Measurements from ENCODE around the gene CSNK2A3. TPM values are rescaled to one million over a fixed set of nuclear protein-coding genes. Genes with fewer than 3 reads are reported as not detected.

CSNK2A3 gene
- total RNA-seq, 1 donor from 2014 or later: 17.4 TPM

GRCh38 chr11:11312738-11313137 is 40.3 kb downstream of the CSNK2A3 start:
- no peak for TF ChIP-seq CTCF (IDR thresholded peaks at IDR 0.05; ENCODE audit: partially characterized antibody, unreplicated experiment)
- no peak for DNase-seq
- H3K4me3 Mint-ChIP-seq (ENCODE audit: unreplicated experiment): no peak overlapping the region
- H3K36me3 Mint-ChIP-seq (ENCODE audit: unreplicated experiment): no peaks in the 10 kb centered on the region
- H3K4me1 Mint-ChIP-seq (ENCODE audit: low read depth, unreplicated experiment): no peaks in the 10 kb centered on the region
- peak overlapping the region; percentile 36 for H3K27ac Mint-ChIP-seq (ENCODE audit: unreplicated experiment)
- peaks cover 2% of the 10 kb centered on the region for H3K9me3 Mint-ChIP-seq (ENCODE audit: unreplicated experiment)
- H3K27me3 Mint-ChIP-seq (ENCODE audit: unreplicated experiment): no peaks in the 10 kb centered on the region

- Mint-ChIP-seq H3K27ac (ENCODE audit: unreplicated experiment) (no peak overlapping the region), H3K4me1 (ENCODE audit: low read depth, unreplicated experiment) (peaks cover 7% of the 10 kb centered on the region), H3K4me3 (ENCODE audit: unreplicated experiment) (no peak overlapping the region), H3K36me3 (ENCODE audit: unreplicated experiment) (no peaks in the 10 kb centered on the region), H3K9me3 (ENCODE audit: unreplicated experiment) (peaks cover 3% of the 10 kb centered on the region), H3K27me3 (ENCODE audit: unreplicated experiment) (no peaks in the 10 kb centered on the region)
- TF ChIP-seq CTCF (IDR thresholded peaks at IDR 0.05; ENCODE audit: partially characterized antibody, unreplicated experiment): no peak
- no peak for DNase-seq
Measured at GRCh38 chr11:11311169-11311568, 41.9 kb downstream of the CSNK2A3 start.

DNA sequence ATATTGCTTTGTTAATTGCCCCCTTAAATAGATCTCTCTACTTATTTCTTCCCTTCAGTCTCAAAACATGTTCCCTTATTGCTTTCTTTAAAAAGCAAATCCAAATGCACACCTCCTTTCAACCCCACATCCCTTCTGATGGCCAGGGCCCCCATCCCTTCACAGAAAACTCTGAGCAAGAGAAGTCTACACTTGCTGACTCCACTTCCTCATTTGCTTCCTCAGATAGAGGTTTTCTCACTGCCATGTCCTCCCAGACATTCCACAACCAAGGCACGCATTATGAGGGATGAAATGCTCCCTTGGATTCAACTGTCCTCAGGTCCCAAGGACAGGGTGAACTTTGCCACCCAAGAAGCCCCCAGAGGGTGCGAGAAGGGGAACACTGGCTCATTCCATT is 43.1 kb downstream of the CSNK2A3 start:
- Mint-ChIP-seq H3K4me3 (ENCODE audit: unreplicated experiment) (no peak overlapping the region), H3K27ac (ENCODE audit: unreplicated experiment) (no peak overlapping the region), H3K4me1 (ENCODE audit: low read depth, unreplicated experiment) (peaks cover 7% of the 10 kb centered on the region), H3K27me3 (ENCODE audit: unreplicated experiment) (no peaks in the 10 kb centered on the region), H3K36me3 (ENCODE audit: unreplicated experiment) (peaks cover under 1% of the 10 kb centered on the region), H3K9me3 (ENCODE audit: unreplicated experiment) (peaks cover 3% of the 10 kb centered on the region)
- no peak for TF ChIP-seq CTCF (IDR thresholded peaks at IDR 0.05; ENCODE audit: partially characterized antibody, unreplicated experiment)
- no peak for DNase-seq

DNA sequence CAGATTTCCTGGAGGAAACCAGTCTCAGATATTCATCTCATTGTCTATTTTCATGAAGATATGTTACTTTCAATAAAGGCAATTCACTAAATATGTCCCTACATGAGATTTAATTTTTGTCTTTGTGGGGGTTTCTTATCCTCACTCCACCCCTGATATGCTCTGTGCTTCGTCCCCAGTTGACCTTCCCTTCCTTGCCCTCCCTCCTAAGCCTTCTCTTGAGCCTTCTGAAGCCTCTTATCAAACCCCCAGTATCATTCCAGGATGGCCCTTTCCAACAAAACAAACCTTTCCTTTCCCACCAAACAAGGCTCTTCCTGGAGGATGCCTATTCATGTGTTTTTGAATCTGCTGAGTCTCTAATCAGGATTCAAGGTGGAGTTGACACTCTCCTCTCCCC is 44.8 kb downstream of the CSNK2A3 start:
- Mint-ChIP-seq H3K4me1 (ENCODE audit: low read depth, unreplicated experiment) (peaks cover 8% of the 10 kb centered on the region), H3K27me3 (ENCODE audit: unreplicated experiment) (peaks cover 1% of the 10 kb centered on the region), H3K9me3 (ENCODE audit: unreplicated experiment) (peaks cover 3% of the 10 kb centered on the region), H3K4me3 (ENCODE audit: unreplicated experiment) (no peak overlapping the region), H3K36me3 (ENCODE audit: unreplicated experiment) (peaks cover 4% of the 10 kb centered on the region), H3K27ac (ENCODE audit: unreplicated experiment) (no peak overlapping the region)
- TF ChIP-seq CTCF (IDR thresholded peaks at IDR 0.05; ENCODE audit: partially characterized antibody, unreplicated experiment): no peak
- DNase-seq: no peak

- H3K36me3 Mint-ChIP-seq (ENCODE audit: unreplicated experiment): peaks cover 4% of the 10 kb centered on the region
- peaks cover 1% of the 10 kb centered on the region for H3K9me3 Mint-ChIP-seq (ENCODE audit: unreplicated experiment)
- no peak overlapping the region for H3K27ac Mint-ChIP-seq (ENCODE audit: unreplicated experiment)
- no peak for DNase-seq
- no peak overlapping the region for H3K4me3 Mint-ChIP-seq (ENCODE audit: unreplicated experiment)
- TF ChIP-seq CTCF (IDR thresholded peaks at IDR 0.05; ENCODE audit: partially characterized antibody, unreplicated experiment): no peak
- peaks cover 8% of the 10 kb centered on the region for H3K4me1 Mint-ChIP-seq (ENCODE audit: low read depth, unreplicated experiment)
- H3K27me3 Mint-ChIP-seq (ENCODE audit: unreplicated experiment): peaks cover 4% of the 10 kb centered on the region
Measured at GRCh38 chr11:11306855-11307254, 46.2 kb downstream of the CSNK2A3 start.

Data from glutamatergic neuron (in vitro differentiated cells).